Thyroid gland (tissue), 4 donors: ENCODE results near the gene CHSY1. TPM values are rescaled to one million over a fixed set of nuclear protein-coding genes. Genes with fewer than 3 reads are reported as not detected.

Source experiments
- DNase-seq, 2 donors: peaks; one replicate each; pipeline ENCODE4 v3.0.0-alpha.2; 2019
- H3K27ac ChIP-seq, 3 donors: fragments of 200-600 bp; sonication (generic); 1 replicate in 2 of 3; 2 replicates in 1 of 3; pipeline ENCODE4 v1.5.1; 2016 to 2019; ENCODE audit warnings: mild to moderate bottlenecking in 1 of 3, moderate library complexity in 1 of 3
- H3K27me3 ChIP-seq: fragments of 200-600 bp; sonication (generic); one replicate; pipeline ENCODE4 v1.5.1; 2019
- H3K36me3 ChIP-seq, 2 donors: fragments of 200-600 bp; sonication (generic); one replicate each; pipeline ENCODE4 v1.5.1; 2016 to 2019
- H3K4me1 ChIP-seq, 2 donors: fragments of 200-600 bp; sonication (generic); one replicate each; pipeline ENCODE4 v1.5.1; 2017 to 2019
- H3K4me3 ChIP-seq, 3 donors: fragments of 200-600 bp; sonication (generic); replicated peaks in 1 of 3; 1 replicate in 2 of 3; 2 replicates in 1 of 3; pipeline ENCODE4 v1.5.1; 2016; ENCODE audit warnings: mild to moderate bottlenecking in 1 of 3
- H3K9me3 ChIP-seq: fragments of 200-600 bp; sonication (generic); one replicate; pipeline ENCODE4 v1.5.1; 2017
- CTCF ChIP-seq, 6 experiments: fragments of 200-600 bp in 3 of 6; fragments of 450-650 bp in 3 of 6; sonication (generic) in 3 of 6; IDR thresholded peaks; one replicate each; pipeline ENCODE4 v1.5.1; 2016 to 2019; ENCODE audit warnings: antibody characterized with exemption in 6 of 6, mild to moderate bottlenecking in 2 of 6, inconsistent platforms in 1 of 6, moderate library complexity in 1 of 6
- POLR2A ChIP-seq, 2 donors: fragments of 450-650 bp; IDR thresholded peaks; one replicate each; pipeline ENCODE4 v1.6.1; 2017; ENCODE audit warnings: antibody characterized with exemption in 2 of 2, mild to moderate bottlenecking in 2 of 2, moderate library complexity in 1 of 2
- WGBS, 2 donors: methylation state at CpG; one replicate each; pipeline ENCODE4 v1.1.5; 2017; 5-methylcytosine and 5-hydroxymethylcytosine counted together
- intact Hi-C: fragments of 100-400 bp; cut with DNase I; formaldehyde crosslinking; loops from one replicate; pipeline ENCODE4 v1.15.1; 2023
- total RNA-seq, 4 donors: library from RNA; depleted of rRNA; stranded (reverse); fragments of >200 nt; gene quantifications; one replicate each; pipeline ENCODE4 v1.2.3, GENCODE V29; 2016

The CHSY1 gene
- total RNA-seq, 4 donors from 2014 or later, result 13.8 to 26.6 (median 18.5) TPM

GRCh38 chr15:101213570-101213969 lies 38.3 kb downstream of the CHSY1 start:
- DNase-seq, result no peak
- Histone ChIP-seq H3K36me3 (no peaks in the 10 kb centered on the region), H3K27ac (no peak overlapping the region), H3K4me1 (peaks cover 12 to 21% of the 10 kb centered on the region in 2 donors), H3K27me3 (no peaks in the 10 kb centered on the region), H3K9me3 (no peaks in the 10 kb centered on the region), H3K4me3 (no peak overlapping the region)
- intact Hi-C loops, result no loop called here
- TF ChIP-seq POLR2A (IDR thresholded peaks at IDR 0.05), result no peak
- no peak for TF ChIP-seq CTCF (IDR thresholded peaks at IDR 0.05)
- WGBS, 2 donors, result 96 to 98% methylated on average over 5 of the region's 5 CpGs

DNA sequence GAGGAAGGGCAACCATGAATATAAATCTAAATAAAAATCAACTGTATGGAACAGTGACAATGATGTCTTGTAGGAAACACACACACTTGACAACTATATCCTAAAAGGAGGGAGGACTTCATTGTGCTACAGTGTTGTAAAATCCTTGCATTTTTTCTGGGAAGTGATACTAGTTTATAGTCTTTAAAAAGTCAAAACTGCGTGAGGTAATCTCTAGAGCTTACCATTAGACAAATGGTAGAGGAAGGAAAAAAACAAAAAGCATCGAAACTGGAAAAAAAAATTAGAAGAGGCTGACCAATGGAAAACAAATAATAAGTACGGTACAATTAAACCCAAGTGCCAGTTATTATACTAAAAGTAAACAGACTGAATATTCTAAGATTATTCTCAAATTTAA lies 38.7 kb downstream of the CHSY1 start:
- Histone ChIP-seq H3K27ac (no peak overlapping the region), H3K36me3 (no peaks in the 10 kb centered on the region), H3K4me3 (no peak overlapping the region), H3K9me3 (no peaks in the 10 kb centered on the region), H3K4me1 (peaks cover 12 to 21% of the 10 kb centered on the region in 2 donors), H3K27me3 (no peaks in the 10 kb centered on the region)
- WGBS, 2 donors, result 66 to 75% methylated on average over 3 of the region's 3 CpGs
- DNase-seq, result no peak
- intact Hi-C loops, result no loop called here
- TF ChIP-seq CTCF (IDR thresholded peaks at IDR 0.05) (no peak), POLR2A (IDR thresholded peaks at IDR 0.05) (no peak)

DNA sequence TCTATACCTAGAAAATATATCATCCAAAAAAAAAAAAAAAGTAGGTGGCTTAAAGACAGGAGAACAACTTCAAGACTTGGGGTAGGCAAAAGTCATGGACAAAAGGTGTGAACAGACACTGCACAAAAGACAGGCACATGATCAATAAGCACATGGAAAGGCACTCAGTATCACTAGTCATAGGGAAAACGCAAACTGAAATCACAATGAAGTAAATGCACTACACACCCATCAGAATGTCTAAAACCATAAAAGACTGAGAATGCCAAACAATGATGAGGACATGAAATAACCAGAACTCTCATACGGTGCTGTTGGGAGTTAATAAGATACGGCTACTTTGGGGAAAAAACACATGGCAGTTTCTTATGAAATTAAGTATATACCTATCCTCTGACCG lies 40.0 kb downstream of the CHSY1 start:
- intact Hi-C loops, result no loop called here
- no peak for DNase-seq
- peaks cover 12 to 24% of the 10 kb centered on the region in 2 donors for H3K4me1 ChIP-seq
- H3K9me3 ChIP-seq, result no peaks in the 10 kb centered on the region
- H3K36me3 ChIP-seq, result no peaks in the 10 kb centered on the region
- WGBS, 2 donors, result 82 to 92% methylated on average over 4 of the region's 4 CpGs
- TF ChIP-seq CTCF (IDR thresholded peaks at IDR 0.05) (no peak), POLR2A (IDR thresholded peaks at IDR 0.05) (no peak)
- no peak overlapping the region for H3K27ac ChIP-seq
- H3K27me3 ChIP-seq, result no peaks in the 10 kb centered on the region
- H3K4me3 ChIP-seq, result no peak overlapping the region

DNA sequence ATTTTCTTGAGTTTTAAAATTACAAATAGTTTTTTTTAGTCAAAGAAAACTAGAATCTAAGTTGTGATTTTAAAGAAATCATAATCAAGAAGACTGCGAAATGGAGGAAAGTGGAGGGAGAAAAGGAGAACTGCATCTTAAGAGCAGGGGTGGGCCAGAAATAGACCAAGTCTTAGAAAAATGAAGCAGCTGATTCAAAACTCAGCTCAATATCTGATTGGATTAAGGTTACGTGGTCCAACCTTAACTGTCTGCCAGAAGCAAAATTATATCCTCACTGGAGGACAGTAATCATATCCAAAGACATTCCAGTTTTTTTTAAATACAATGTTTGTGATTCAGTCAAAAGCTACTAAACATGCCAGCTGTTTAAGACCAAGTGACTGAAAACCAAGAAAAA lies 41.4 kb downstream of the CHSY1 start:
- Histone ChIP-seq H3K27ac (no peak overlapping the region), H3K4me1 (peaks cover 12 to 24% of the 10 kb centered on the region in 2 donors), H3K36me3 (no peaks in the 10 kb centered on the region), H3K27me3 (no peaks in the 10 kb centered on the region), H3K9me3 (no peaks in the 10 kb centered on the region), H3K4me3 (no peak overlapping the region)
- intact Hi-C loops, result no loop called here
- 74 to 83% methylated on average over 2 of the region's 2 CpGs for WGBS, 2 donors
- TF ChIP-seq POLR2A (IDR thresholded peaks at IDR 0.05) (no peak), CTCF (IDR thresholded peaks at IDR 0.05) (no peak)
- no peak for DNase-seq

DNA sequence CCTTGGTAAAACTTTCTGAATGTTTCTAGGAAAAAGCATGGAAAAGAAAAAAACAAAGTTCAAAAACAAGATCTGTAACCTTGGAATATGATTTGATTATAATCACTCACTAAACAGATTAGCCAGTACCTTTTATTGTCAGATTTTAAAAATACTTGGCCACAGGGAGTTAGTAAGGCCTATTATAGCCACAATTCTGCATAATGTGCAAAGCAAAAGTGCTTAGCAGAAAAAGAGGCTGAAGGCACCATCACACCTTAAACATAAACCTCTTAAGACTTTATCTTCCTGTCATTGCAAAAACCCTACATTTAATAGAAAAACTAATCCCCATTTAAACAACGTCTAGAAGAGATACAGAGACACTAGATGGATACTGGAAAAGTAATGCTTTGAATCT lies 41.8 kb downstream of the CHSY1 start:
- DNase-seq, result no peak
- intact Hi-C loops, result no loop called here
- 67 to 74% methylated on average over 1 of the region's 1 CpG for WGBS, 2 donors
- TF ChIP-seq CTCF (IDR thresholded peaks at IDR 0.05), result no peak
- no peak for TF ChIP-seq POLR2A (IDR thresholded peaks at IDR 0.05)
- Histone ChIP-seq H3K9me3 (no peaks in the 10 kb centered on the region), H3K4me1 (peaks cover 12 to 24% of the 10 kb centered on the region in 2 donors), H3K27ac (no peak overlapping the region), H3K36me3 (no peaks in the 10 kb centered on the region), H3K4me3 (no peak overlapping the region), H3K27me3 (no peaks in the 10 kb centered on the region)
